Kidney (tissue), 14 donors: ENCODE data around the gene SMPD2. TPM values are rescaled to one million over a fixed set of nuclear protein-coding genes. Genes with fewer than 3 reads are reported as not detected.

ENCODE experiments used
- DNase-seq, 5 donors: peaks; one replicate each; pipeline ENCODE4 v3.0.0-alpha.2; 2013 to 2020
- FAIRE-seq: peaks from 2 replicates; lab custom pipeline; 2012; peaks lifted over from hg19 to GRCh38; lab: Jason Lieb, UNC
- H3K27ac ChIP-seq, 2 donors: one replicate each; pipeline ENCODE4 v1.7.0; 2013; ENCODE audit warnings: low read depth in 2 of 2, low read length in 2 of 2, inconsistent platforms in 1 of 2
- H3K27me3 ChIP-seq: one replicate; pipeline ENCODE4 v1.7.1; 2013; ENCODE audit warnings: low read length, inconsistent platforms; ENCODE audit not compliant: control insufficient read depth, insufficient read depth
- H3K36me3 ChIP-seq, 3 donors: one replicate each; pipeline versions ENCODE4 v1.7.0 to v1.7.1; 2013; ENCODE audit warnings: low read length in 3 of 3, control low read depth in 1 of 3, inconsistent platforms in 1 of 3; ENCODE audit not compliant: insufficient read depth in 3 of 3, control insufficient read depth in 2 of 3
- H3K4me1 ChIP-seq, 3 donors: one replicate each; pipeline versions ENCODE4 v1.7.0 to v1.7.1; 2013; ENCODE audit warnings: low read length in 3 of 3, inconsistent platforms in 1 of 3, low read depth in 1 of 3; ENCODE audit not compliant: control insufficient read depth in 2 of 3, insufficient read depth in 2 of 3
- H3K4me3 ChIP-seq, 3 donors: one replicate each; pipeline versions ENCODE4 v1.7.0 to v1.8.1; 2013; ENCODE audit warnings: low read length in 3 of 3, control low read depth in 1 of 3, inconsistent platforms in 1 of 3
- H3K9ac ChIP-seq, 3 donors: one replicate each; pipeline versions ENCODE4 v1.7.0 to v1.7.1; 2013; ENCODE audit warnings: low read length in 3 of 3, control low read depth in 1 of 3, inconsistent platforms in 1 of 3
- H3K9me3 ChIP-seq, 3 donors: one replicate each; pipeline versions ENCODE4 v1.7.0 to v1.7.1; 2013; ENCODE audit warnings: low read length in 3 of 3, control low read depth in 1 of 3, inconsistent platforms in 1 of 3; ENCODE audit not compliant: control insufficient read depth in 2 of 3, insufficient read depth in 1 of 3
- intact Hi-C: fragments of 100-400 bp; cut with DNase I; formaldehyde crosslinking; loops from one replicate; pipeline ENCODE4 v1.11.1; 2022
- polyA plus RNA-seq: library from polyadenylated mRNA; stranded (reverse); fragments of 350-450 nt; fragmentation: Illumina TruSeq; extraction: RNeasy Lipid Tissue Mini Kit (QIAGEN cat#74804); gene quantifications from one replicate; pipeline ENCODE4 v1.2.3, GENCODE V29; 2014; ENCODE audit warnings: low read depth, low replicate concordance; ENCODE audit not compliant: insufficient read depth
- total RNA-seq: library from RNA; stranded (reverse); fragmentation: NEBNext Ultra II Directional; extraction: Animal tissue kit (Norgen Biotek cat#: 25700); gene quantifications from one replicate; pipeline ENCODE4 v1.2.1, GENCODE V29; 2021
- TF ChIP-seq, protein P1 (sequence below): IDR thresholded peaks from 3 replicates; pipeline ENCODE4 v1.5.1; 2012; ENCODE audit warnings: mild to moderate bottlenecking, moderate library complexity, borderline replicate concordance; ENCODE audit not compliant: insufficient read depth; ENCODE audit errors: extremely low read depth
- donor health status: control.
- donor health status: control.
- donor health status: control.
- donor health status: control.
- donor health status: control.
- donor health status: DM: yes; HTN: yes; CAD: no.
- donor health status: Normal renal cell carcinoma (clear cell type).

SMPD2 gene
- total and polyA plus RNA-seq, 2 donors from 2014 or later, result 14.7 to 17.4 TPM

GRCh38 chr6:109396046-109396718 lies 44.3 kb upstream of the SMPD2 start:
- DNase-seq, result no peak
- Histone ChIP-seq H3K27ac (no peak overlapping the region), H3K27me3 (no peaks in the 10 kb centered on the region), H3K4me1 (no peaks in the 10 kb centered on the region), H3K4me3 (no peak overlapping the region), H3K9ac (no peak overlapping the region), H3K9me3 (no peaks in the 10 kb centered on the region), H3K36me3 (no peaks in the 10 kb centered on the region)
- FAIRE-seq, result no peak
- TF ChIP-seq, protein P1, sequence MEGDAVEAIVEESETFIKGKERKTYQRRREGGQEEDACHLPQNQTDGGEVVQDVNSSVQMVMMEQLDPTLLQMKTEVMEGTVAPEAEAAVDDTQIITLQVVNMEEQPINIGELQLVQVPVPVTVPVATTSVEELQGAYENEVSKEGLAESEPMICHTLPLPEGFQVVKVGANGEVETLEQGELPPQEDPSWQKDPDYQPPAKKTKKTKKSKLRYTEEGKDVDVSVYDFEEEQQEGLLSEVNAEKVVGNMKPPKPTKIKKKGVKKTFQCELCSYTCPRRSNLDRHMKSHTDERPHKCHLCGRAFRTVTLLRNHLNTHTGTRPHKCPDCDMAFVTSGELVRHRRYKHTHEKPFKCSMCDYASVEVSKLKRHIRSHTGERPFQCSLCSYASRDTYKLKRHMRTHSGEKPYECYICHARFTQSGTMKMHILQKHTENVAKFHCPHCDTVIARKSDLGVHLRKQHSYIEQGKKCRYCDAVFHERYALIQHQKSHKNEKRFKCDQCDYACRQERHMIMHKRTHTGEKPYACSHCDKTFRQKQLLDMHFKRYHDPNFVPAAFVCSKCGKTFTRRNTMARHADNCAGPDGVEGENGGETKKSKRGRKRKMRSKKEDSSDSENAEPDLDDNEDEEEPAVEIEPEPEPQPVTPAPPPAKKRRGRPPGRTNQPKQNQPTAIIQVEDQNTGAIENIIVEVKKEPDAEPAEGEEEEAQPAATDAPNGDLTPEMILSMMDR, result no peak
- intact Hi-C loops, result no loop called here

GRCh38 chr6:109397020-109397419 lies 43.5 kb upstream of the SMPD2 start:
- H3K4me1 ChIP-seq, result no peaks in the 10 kb centered on the region
- H3K9ac ChIP-seq, result no peak overlapping the region
- H3K4me3 ChIP-seq, result no peak overlapping the region
- H3K27ac ChIP-seq, result no peak overlapping the region
- DNase-seq, result no peak
- TF ChIP-seq, protein P1, result no peak
- intact Hi-C loops, result no loop called here
- H3K36me3 ChIP-seq, result no peaks in the 10 kb centered on the region
- H3K27me3 ChIP-seq, result no peaks in the 10 kb centered on the region
- H3K9me3 ChIP-seq, result no peaks in the 10 kb centered on the region
- no peak for FAIRE-seq

GRCh38 chr6:109406196-109406595 lies 34.3 kb upstream of the SMPD2 start:
- FAIRE-seq (no peak), DNase-seq (no peak)
- H3K9ac ChIP-seq, result no peak overlapping the region
- H3K27me3 ChIP-seq, result no peaks in the 10 kb centered on the region
- H3K36me3 ChIP-seq, result no peaks in the 10 kb centered on the region
- H3K9me3 ChIP-seq, result no peaks in the 10 kb centered on the region
- no peak overlapping the region for H3K4me3 ChIP-seq
- intact Hi-C loops, result no loop called here
- TF ChIP-seq, protein P1, result no peak
- H3K4me1 ChIP-seq, result no peaks in the 10 kb centered on the region
- no peak overlapping the region for H3K27ac ChIP-seq

DNA sequence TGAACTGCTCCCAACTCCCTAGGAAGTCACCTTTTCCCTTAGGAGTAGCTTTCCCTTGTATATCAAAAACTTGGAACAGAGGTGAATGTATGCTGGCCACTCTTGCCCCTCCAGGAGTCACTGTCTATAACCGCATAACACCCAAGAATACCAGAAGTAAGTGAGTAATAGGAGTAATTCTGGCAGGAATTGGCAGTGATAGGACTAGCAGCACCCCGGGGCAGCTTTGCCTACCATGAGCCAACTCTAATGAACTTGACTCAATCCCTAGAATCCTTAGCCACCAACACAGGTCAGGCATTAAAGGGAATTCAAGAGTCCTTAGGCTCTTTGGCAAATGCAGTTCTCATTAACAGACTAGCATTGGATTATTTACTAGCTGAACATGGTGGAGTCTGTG lies 29.5 kb upstream of the SMPD2 start:
- intact Hi-C loops, result no loop called here
- TF ChIP-seq, protein P1, result no peak
- DNase-seq, result no peak
- Histone ChIP-seq H3K36me3 (no peaks in the 10 kb centered on the region), H3K9ac (no peak overlapping the region), H3K27ac (no peak overlapping the region), H3K9me3 (no peaks in the 10 kb centered on the region), H3K27me3 (no peaks in the 10 kb centered on the region), H3K4me3 (no peak overlapping the region), H3K4me1 (no peaks in the 10 kb centered on the region)
- FAIRE-seq, result no peak
